CD14-positive monocyte (primary cell): ENCODE data around the gene EXPH5. TPM values are rescaled to one million over a fixed set of nuclear protein-coding genes. Genes with fewer than 3 reads are reported as not detected.

ENCODE experiments used
- DNase-seq, 3 donors: peaks; one replicate each; pipeline ENCODE4 v3.0.0-alpha.2; 2011 to 2022
- H2AFZ ChIP-seq: 2 replicates; pipeline ENCODE4 v1.6.0; 2012; ENCODE audit warnings: mild to moderate bottlenecking, low read depth, low read length, inconsistent platforms; ENCODE audit not compliant: insufficient read depth, poor library complexity, severe bottlenecking
- H3K27ac ChIP-seq, 2 donors: 1 replicate in 1 of 2; 2 replicates in 1 of 2; pipeline ENCODE4 v1.5.1; 2012 to 2013; ENCODE audit warnings: low read length in 2 of 2, control low read depth in 1 of 2, inconsistent platforms in 1 of 2, low read depth in 1 of 2, mild to moderate bottlenecking in 1 of 2
- H3K27me3 ChIP-seq, 2 donors: one replicate each; pipeline versions ENCODE4 v1.6.0 to v1.6.1; 2011 to 2013; ENCODE audit warnings: low read length in 2 of 2; ENCODE audit not compliant: control insufficient read depth in 2 of 2, insufficient read depth in 2 of 2
- H3K36me3 ChIP-seq, 2 donors: replicated peaks in 1 of 2; 1 replicate in 1 of 2; 2 replicates in 1 of 2; pipeline versions ENCODE4 v1.5.1 to v1.6.1; 2012 to 2013; ENCODE audit warnings: low read length in 2 of 2, control low read depth in 1 of 2, inconsistent platforms in 1 of 2, mild to moderate bottlenecking in 1 of 2; ENCODE audit not compliant: insufficient read depth in 2 of 2, control insufficient read depth in 1 of 2
- H3K4me1 ChIP-seq, 2 donors: 1 replicate in 1 of 2; 2 replicates in 1 of 2; pipeline versions ENCODE4 v1.5.1 to v1.6.1; 2012 to 2013; ENCODE audit warnings: low read length in 2 of 2, control low read depth in 1 of 2, inconsistent platforms in 1 of 2, mild to moderate bottlenecking in 1 of 2, moderate library complexity in 1 of 2; ENCODE audit not compliant: insufficient read depth in 2 of 2, control insufficient read depth in 1 of 2
- H3K4me2 ChIP-seq: replicated peaks from 2 replicates; pipeline ENCODE3; 2012; ENCODE audit warnings: low read length, moderate library complexity, mild to moderate bottlenecking; ENCODE audit not compliant: poor library complexity, severe bottlenecking; ENCODE audit errors: extremely low read depth
- H3K4me3 ChIP-seq, 3 experiments: fragments of 200-600 bp in 1 of 3; sonication (generic) in 1 of 3; replicated peaks in 1 of 3; 1 replicate in 2 of 3; 2 replicates in 1 of 3; pipeline ENCODE4 v1.5.1; 2011 to 2013; ENCODE audit warnings: low read length in 3 of 3, mild to moderate bottlenecking in 3 of 3, control low read depth in 2 of 3, low read depth in 2 of 3, inconsistent platforms in 1 of 3, moderate library complexity in 1 of 3
- H3K79me2 ChIP-seq: 2 replicates; pipeline ENCODE4 v1.6.0; 2012; ENCODE audit warnings: mild to moderate bottlenecking, control low read depth, inconsistent platforms, low read length, moderate library complexity; ENCODE audit not compliant: insufficient read depth
- H3K9ac ChIP-seq: 2 replicates; pipeline ENCODE4 v1.6.0; 2017; ENCODE audit warnings: low read length, mild to moderate bottlenecking; ENCODE audit not compliant: insufficient read depth, poor library complexity, severe bottlenecking
- H3K9me3 ChIP-seq, 2 donors: replicated peaks in 1 of 2; 1 replicate in 1 of 2; 2 replicates in 1 of 2; pipeline versions ENCODE4 v1.5.1 to v1.6.1; 2012 to 2013; ENCODE audit warnings: low read length in 2 of 2, control low read depth in 1 of 2; ENCODE audit not compliant: control insufficient read depth in 1 of 2, insufficient read depth in 1 of 2
- H4K20me1 ChIP-seq: 2 replicates; pipeline ENCODE4 v1.6.0; 2012; ENCODE audit warnings: mild to moderate bottlenecking, low read length, control low read depth, moderate library complexity; ENCODE audit not compliant: insufficient read depth
- H3K27ac Mint-ChIP-seq, 7 donors: one replicate each; pipeline ENCODE4 v1.8.0; 2020; ENCODE audit warnings: mild to moderate bottlenecking in 7 of 7, mixed read lengths in 7 of 7, moderate library complexity in 6 of 7, inconsistent platforms in 2 of 7
- H3K27me3 Mint-ChIP-seq, 3 donors: one replicate each; pipeline ENCODE4 v1.8.0; 2021 to 2022; ENCODE audit warnings: low read depth in 3 of 3, mild to moderate bottlenecking in 3 of 3, mixed read lengths in 3 of 3, moderate library complexity in 3 of 3, inconsistent platforms in 1 of 3
- H3K36me3 Mint-ChIP-seq, 2 donors: one replicate each; pipeline ENCODE4 v1.8.0; 2020; ENCODE audit warnings: mixed read lengths in 2 of 2, inconsistent platforms in 1 of 2, mild to moderate bottlenecking in 1 of 2
- H3K4me1 Mint-ChIP-seq: one replicate; pipeline ENCODE4 v1.8.0; 2020; ENCODE audit warnings: mild to moderate bottlenecking, mixed read lengths
- H3K4me3 Mint-ChIP-seq, 2 donors: one replicate each; pipeline ENCODE4 v1.8.0; 2020; ENCODE audit warnings: mild to moderate bottlenecking in 2 of 2, mixed read lengths in 2 of 2, moderate library complexity in 1 of 2
- H3K9me3 Mint-ChIP-seq, 7 donors: one replicate each; pipeline ENCODE4 v1.8.0; 2020 to 2022; ENCODE audit warnings: mixed read lengths in 7 of 7, mild to moderate bottlenecking in 6 of 7, moderate library complexity in 6 of 7, inconsistent platforms in 2 of 7
- CTCF ChIP-seq: fragments of 200-600 bp; IDR thresholded peaks from one replicate; pipeline ENCODE4 v1.8.0; 2022; ENCODE audit warnings: antibody characterized with exemption, mild to moderate bottlenecking
- WGBS: methylation state at CpG from one replicate; pipeline ENCODE4 v1.1.5; 2013; ENCODE audit warnings: missing lambda C conversion rate; ENCODE audit not compliant: insufficient coverage; 5-methylcytosine and 5-hydroxymethylcytosine counted together
- intact Hi-C, 2 donors: fragments of 100-400 bp; cut with micrococcal nuclease; formaldehyde crosslinking; loops; one replicate each; pipeline versions ENCODE4 v1.15.0 to v1.15.1; 2023
- polyA plus RNA-seq, 3 donors: library from polyadenylated mRNA; depleted of rRNA in 1 of 3; unstranded in 2 of 3; stranded (reverse) in 1 of 3; fragments of 300-500 nt in 2 of 3; fragments of >200 nt in 1 of 3; fragmentation: Illumina TruSeq in 2 of 3; gene quantifications; 1 replicate in 2 of 3; 2 replicates in 1 of 3; pipeline ENCODE4 v1.2.3, GENCODE V29; 2012 to 2021

EXPH5 gene
- polyA plus RNA-seq, 3 donors, result 0.05 to 0.17 TPM; not detected in 1

DNA sequence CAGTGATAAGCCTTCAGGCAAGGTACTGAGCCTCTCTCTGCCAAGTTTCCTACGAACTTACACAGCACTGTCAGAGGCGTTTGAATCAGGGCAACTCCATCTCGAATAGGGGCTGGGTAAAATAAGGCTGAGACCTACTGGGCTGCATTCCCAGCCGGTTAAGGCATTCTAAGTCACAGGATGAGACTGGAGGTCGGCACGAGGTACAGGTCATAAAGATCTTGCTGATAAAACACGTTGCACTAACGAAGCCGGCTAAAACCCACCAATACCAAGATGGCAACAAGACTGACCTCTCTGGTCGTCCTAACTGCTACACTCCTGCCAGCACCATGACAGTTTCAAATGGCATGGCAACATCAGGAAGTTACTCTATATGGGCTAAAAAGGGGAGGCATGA, 75.0 kb downstream of the EXPH5 start:
- Histone ChIP-seq H3K4me3 (no peak overlapping the region), H4K20me1 (no peaks in the 10 kb centered on the region), H3K4me2 (no peak overlapping the region), H3K36me3 (no peaks in the 10 kb centered on the region), H3K9ac (no peak overlapping the region), H3K9me3 (no peaks in the 10 kb centered on the region), H3K27ac (no peak overlapping the region), H2AFZ (no peak overlapping the region), H3K79me2 (no peaks in the 10 kb centered on the region), H3K27me3 (no peaks in the 10 kb centered on the region), H3K4me1 (no peaks in the 10 kb centered on the region)
- Mint-ChIP-seq H3K27me3 (peaks cover 0 to 1% (median 0%) of the 10 kb centered on the region in 3 donors), H3K9me3 (peaks cover 0 to 4% (median 0%) of the 10 kb centered on the region in 7 donors), H3K27ac (no peak overlapping the region), H3K4me1 (no peaks in the 10 kb centered on the region), H3K36me3 (peaks cover 0 to 5% of the 10 kb centered on the region in 2 donors), H3K4me3 (no peak overlapping the region)
- intact Hi-C loops, result no loop called here
- DNase-seq, result no peak
- no peak for TF ChIP-seq CTCF
- 83% methylated on average over 4 of the region's 10 CpGs for WGBS

DNA sequence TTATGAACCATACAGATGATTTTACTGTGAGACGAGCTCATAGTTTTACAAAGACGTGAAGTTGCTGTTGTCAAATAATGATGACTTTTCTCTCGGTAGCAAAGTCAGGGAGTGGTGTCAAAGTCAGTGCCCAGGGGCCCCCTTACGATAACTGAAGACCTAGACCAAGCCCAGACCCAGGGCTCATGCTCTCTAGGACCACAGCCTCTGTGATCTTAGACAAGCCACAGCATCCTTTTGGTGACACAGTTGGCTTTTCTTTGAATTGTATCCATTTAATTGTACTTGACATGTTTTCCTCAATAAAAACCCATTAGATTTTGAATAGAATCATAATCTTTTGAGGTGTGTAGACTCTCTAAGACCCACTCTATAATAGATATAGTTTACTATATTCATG, 77.4 kb downstream of the EXPH5 start:
- Mint-ChIP-seq H3K27me3 (peaks cover 0 to 1% (median 0%) of the 10 kb centered on the region in 3 donors), H3K4me3 (no peak overlapping the region), H3K36me3 (peaks cover 0 to 5% of the 10 kb centered on the region in 2 donors), H3K27ac (no peak overlapping the region), H3K9me3 (peaks cover 0 to 4% (median 0%) of the 10 kb centered on the region in 7 donors), H3K4me1 (no peaks in the 10 kb centered on the region)
- DNase-seq, result no peak
- 95% methylated on average over 4 of the region's 4 CpGs for WGBS
- Histone ChIP-seq H3K27ac (no peak overlapping the region), H3K79me2 (no peaks in the 10 kb centered on the region), H3K9ac (no peak overlapping the region), H4K20me1 (no peaks in the 10 kb centered on the region), H3K36me3 (no peaks in the 10 kb centered on the region), H3K4me2 (no peak overlapping the region), H3K4me1 (no peaks in the 10 kb centered on the region), H3K4me3 (no peak overlapping the region), H3K9me3 (no peaks in the 10 kb centered on the region), H2AFZ (no peak overlapping the region), H3K27me3 (no peaks in the 10 kb centered on the region)
- TF ChIP-seq CTCF, result no peak
- intact Hi-C loops, result no loop called here
